ENCODE measurements around the gene ATP4A.
A peak's percentile ranks its signal among the peaks of the same experiment; 100 is the strongest.

ATP4A gene

DNA sequence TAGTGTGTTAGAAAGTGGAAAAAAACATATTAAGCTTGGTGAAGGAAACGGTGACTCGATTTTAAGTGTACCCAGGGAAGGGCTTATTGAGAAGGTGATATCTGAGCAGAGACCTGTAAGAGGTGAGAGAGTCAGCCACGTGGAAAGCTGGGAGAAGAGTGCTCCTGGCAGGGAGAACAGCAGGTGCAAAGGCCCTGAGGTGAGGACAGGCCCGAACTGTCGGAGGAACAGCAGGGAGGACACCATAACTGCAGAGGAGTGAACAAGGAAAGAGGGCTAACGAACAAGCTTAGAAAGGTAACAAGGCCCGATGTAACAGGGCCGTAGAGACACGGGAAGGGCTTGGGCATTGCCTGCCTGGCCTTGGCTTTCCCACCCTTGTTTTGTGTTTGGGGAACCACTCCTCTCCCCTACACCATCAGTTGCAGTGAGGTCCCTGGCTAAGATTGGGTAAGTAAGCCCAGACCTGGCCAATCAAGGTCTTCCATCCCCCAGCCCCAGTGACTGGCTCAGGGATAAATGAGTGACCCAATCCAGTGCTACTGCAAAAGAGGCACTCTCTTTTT, 7.3 kb downstream of the ATP4A start:
- H3K27ac ChIP-seq (ENCODE audit: low read length), result no peak overlapping the region
- no peaks in the 10 kb centered on the region for H3K36me3 ChIP-seq (ENCODE audit: insufficient read depth, low read length)
- H3K79me2 ChIP-seq (ENCODE audit: insufficient read depth, low read length), result no peaks in the 10 kb centered on the region
- H3K9ac ChIP-seq (ENCODE audit: low read depth, low read length), result no peak overlapping the region
- H3K4me2 ChIP-seq (ENCODE audit: insufficient read depth, low read length), result no peak overlapping the region
- H3K4me3 ChIP-seq (ENCODE audit: low read depth in 1 of 2, low read length in 2 of 2), result no peak overlapping the region
- DNase-seq (no peak), ATAC-seq (ENCODE audit: insufficient read depth, low read depth) (no peak)
- H3K4me1 ChIP-seq (ENCODE audit: insufficient read depth, low read length), result no peaks in the 10 kb centered on the region
- no peak overlapping the region for H2AFZ ChIP-seq (ENCODE audit: low read depth, low read length)
- no peaks in the 10 kb centered on the region for H3K27me3 ChIP-seq (ENCODE audit: insufficient read depth, low read length, poor library complexity)
- 0 out of 2 replicates have a peak, but pooled peaks cover 5% of the 10 kb centered on the region for H4K20me1 ChIP-seq (ENCODE audit: insufficient read depth, low read length)
- no peak for TF ChIP-seq EZH2 (IDR thresholded peaks at IDR 0.05; ENCODE audit: borderline replicate concordance, low read depth, low read length, severe bottlenecking)
- TF ChIP-seq, protein P1, sequence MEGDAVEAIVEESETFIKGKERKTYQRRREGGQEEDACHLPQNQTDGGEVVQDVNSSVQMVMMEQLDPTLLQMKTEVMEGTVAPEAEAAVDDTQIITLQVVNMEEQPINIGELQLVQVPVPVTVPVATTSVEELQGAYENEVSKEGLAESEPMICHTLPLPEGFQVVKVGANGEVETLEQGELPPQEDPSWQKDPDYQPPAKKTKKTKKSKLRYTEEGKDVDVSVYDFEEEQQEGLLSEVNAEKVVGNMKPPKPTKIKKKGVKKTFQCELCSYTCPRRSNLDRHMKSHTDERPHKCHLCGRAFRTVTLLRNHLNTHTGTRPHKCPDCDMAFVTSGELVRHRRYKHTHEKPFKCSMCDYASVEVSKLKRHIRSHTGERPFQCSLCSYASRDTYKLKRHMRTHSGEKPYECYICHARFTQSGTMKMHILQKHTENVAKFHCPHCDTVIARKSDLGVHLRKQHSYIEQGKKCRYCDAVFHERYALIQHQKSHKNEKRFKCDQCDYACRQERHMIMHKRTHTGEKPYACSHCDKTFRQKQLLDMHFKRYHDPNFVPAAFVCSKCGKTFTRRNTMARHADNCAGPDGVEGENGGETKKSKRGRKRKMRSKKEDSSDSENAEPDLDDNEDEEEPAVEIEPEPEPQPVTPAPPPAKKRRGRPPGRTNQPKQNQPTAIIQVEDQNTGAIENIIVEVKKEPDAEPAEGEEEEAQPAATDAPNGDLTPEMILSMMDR (IDR thresholded peaks at IDR 0.05; ENCODE audit: borderline replicate concordance, extremely low read depth, low read length, poor library complexity, severe bottlenecking), result no peak
- no peaks in the 10 kb centered on the region for H3K9me3 ChIP-seq (ENCODE audit: insufficient read depth, low read length, severe bottlenecking)

DNA sequence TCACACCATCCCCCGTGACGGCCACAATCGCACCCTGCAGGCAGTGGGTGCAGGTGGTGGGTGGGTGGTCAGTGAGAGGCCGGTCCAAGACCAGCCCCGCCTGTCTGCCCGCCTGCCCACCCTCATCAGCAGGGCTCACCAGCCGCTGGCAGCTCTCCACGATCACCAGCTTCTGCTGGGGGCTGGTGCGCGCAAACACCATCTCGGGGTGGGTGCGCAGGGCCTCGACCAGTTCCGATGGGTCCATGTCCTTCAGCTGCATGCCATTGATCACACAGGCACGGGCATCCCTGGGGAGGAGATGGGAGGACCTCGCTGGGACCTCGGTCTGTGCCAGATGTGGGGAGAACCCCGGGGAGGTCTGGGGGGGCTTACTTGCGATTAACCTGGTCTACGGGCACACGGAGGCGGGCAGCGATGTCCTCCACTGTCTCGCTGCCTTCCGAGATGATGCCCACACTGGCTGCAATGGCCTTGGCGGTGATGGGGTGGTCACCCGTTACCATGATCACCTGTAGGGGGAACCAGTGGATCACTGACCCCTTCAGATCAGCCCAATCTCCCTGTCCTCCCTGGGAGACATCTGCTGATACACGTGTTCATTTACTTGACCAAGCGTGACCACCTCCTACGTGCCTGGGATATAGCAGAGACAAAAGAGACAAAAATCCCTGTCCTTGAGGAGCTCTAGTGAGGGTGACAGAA, 8.0 kb downstream of the ATP4A start:
- Histone ChIP-seq H3K4me1 (ENCODE audit: insufficient read depth, low read length) (no peaks in the 10 kb centered on the region), H3K9ac (ENCODE audit: low read depth, low read length) (no peak overlapping the region), H3K4me2 (ENCODE audit: insufficient read depth, low read length) (no peak overlapping the region), H3K27ac (ENCODE audit: low read length) (no peak overlapping the region), H3K4me3 (ENCODE audit: low read depth in 1 of 2, low read length in 2 of 2) (no peak overlapping the region), H4K20me1 (ENCODE audit: insufficient read depth, low read length) (0 out of 2 replicates have a peak, but pooled peaks cover 5% of the 10 kb centered on the region), H3K9me3 (ENCODE audit: insufficient read depth, low read length, severe bottlenecking) (no peaks in the 10 kb centered on the region), H2AFZ (ENCODE audit: low read depth, low read length) (no peak overlapping the region), H3K79me2 (ENCODE audit: insufficient read depth, low read length) (no peaks in the 10 kb centered on the region), H3K36me3 (ENCODE audit: insufficient read depth, low read length) (no peaks in the 10 kb centered on the region), H3K27me3 (ENCODE audit: insufficient read depth, low read length, poor library complexity) (no peaks in the 10 kb centered on the region)
- ATAC-seq (ENCODE audit: insufficient read depth, low read depth), result no peak
- TF ChIP-seq, protein P1 (IDR thresholded peaks at IDR 0.05; ENCODE audit: borderline replicate concordance, extremely low read depth, low read length, poor library complexity, severe bottlenecking), result peak; percentile 53
- no peak for TF ChIP-seq EZH2 (IDR thresholded peaks at IDR 0.05; ENCODE audit: borderline replicate concordance, low read depth, low read length, severe bottlenecking)
- no peak for DNase-seq

DNA sequence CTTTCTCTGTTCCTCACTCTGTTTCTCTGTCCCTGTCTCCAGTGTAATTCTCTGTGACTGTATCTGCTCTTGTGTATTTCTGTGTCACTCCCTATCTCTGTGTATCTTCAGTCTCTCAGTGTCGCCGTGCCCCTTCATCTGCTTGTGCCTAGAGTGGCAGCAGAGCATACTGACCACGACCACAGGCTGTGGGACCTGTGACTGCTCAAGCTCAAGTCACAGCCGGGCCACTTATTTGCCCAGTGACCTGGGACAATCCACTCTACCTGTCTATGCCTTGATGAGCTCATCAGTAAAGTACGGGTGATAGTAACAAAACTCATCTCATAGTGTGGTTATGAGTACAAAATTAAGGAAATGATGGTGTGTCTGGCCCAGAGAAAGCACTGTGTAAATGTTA, 9.4 kb downstream of the ATP4A start:
- TF ChIP-seq, protein P1 (IDR thresholded peaks at IDR 0.05; ENCODE audit: borderline replicate concordance, extremely low read depth, low read length, poor library complexity, severe bottlenecking), result no peak
- no peak for TF ChIP-seq EZH2 (IDR thresholded peaks at IDR 0.05; ENCODE audit: borderline replicate concordance, low read depth, low read length, severe bottlenecking)
- H3K9ac ChIP-seq (ENCODE audit: low read depth, low read length), result no peak overlapping the region
- DNase-seq, result no peak

More for the DNA sequence above, 9.4 kb downstream of the ATP4A start:
- no peak for ATAC-seq (ENCODE audit: insufficient read depth, low read depth)
- Histone ChIP-seq H4K20me1 (ENCODE audit: insufficient read depth, low read length) (peaks cover 10% of the 10 kb centered on the region; the same call in 1 of the 2 replicates), H3K36me3 (ENCODE audit: insufficient read depth, low read length) (peaks cover 4% of the 10 kb centered on the region; the same call in 1 of the 2 replicates), H3K9me3 (ENCODE audit: insufficient read depth, low read length, severe bottlenecking) (no peaks in the 10 kb centered on the region), H3K79me2 (ENCODE audit: insufficient read depth, low read length) (no peaks in the 10 kb centered on the region), H3K27ac (ENCODE audit: low read length) (no peak overlapping the region), H2AFZ (ENCODE audit: low read depth, low read length) (no peak overlapping the region), H3K4me3 (ENCODE audit: low read depth in 1 of 2, low read length in 2 of 2) (no peak overlapping the region), H3K27me3 (ENCODE audit: insufficient read depth, low read length, poor library complexity) (no peaks in the 10 kb centered on the region), H3K4me2 (ENCODE audit: insufficient read depth, low read length) (no peak overlapping the region), H3K4me1 (ENCODE audit: insufficient read depth, low read length) (no peaks in the 10 kb centered on the region)
